ENCODE results near the gene NUP43. TPM values are rescaled to one million over a fixed set of nuclear protein-coding genes. Genes with fewer than 3 reads are reported as not detected.

NUP43 gene
- total and polyA plus RNA-seq, 2 of the 13 experiments (the other 11 are each of a cell fraction or from before 2014, with no cell fraction given) = 38.9 to 85.1 TPM

DNA sequence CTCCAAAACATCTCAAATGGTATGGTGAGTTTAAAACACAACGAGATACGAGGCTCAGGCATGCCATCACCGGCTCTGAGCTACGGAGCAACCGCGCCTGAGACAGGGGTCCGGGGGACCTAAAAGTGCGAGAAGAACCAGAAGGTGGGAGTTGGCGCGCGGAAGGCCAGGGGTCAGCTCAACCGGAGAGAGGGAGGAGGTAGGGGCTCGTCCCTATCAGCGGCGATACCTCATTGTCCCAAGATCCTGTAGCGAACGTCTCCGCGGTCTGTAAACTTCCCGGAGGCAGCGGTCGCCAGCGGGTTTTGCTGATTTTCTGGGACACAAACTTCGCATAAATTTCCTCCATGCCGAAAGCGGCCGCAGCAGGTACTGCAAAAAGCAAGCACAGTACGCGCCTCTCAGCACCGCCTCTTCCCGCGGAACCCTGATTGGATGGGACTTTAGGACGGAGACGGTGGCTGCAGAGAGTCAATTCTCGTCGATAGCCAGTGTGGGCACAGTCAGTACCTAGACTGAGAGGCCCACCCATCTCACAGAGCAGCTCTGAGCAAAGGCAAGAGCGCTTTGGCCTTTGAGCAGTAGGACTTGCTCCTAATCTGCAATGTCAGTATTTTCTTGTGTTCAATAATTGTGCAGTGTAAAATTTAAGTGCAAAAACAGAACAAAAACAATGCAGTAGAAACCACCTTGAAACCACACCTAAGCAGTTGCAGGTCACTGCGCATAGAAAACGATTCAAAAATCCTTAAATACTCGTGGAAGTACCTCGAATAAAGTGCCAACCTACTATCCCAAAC, at the start of gene NUP43 (continued):
- TF ChIP-seq ZNF17 (CRISPR knock-in tag; IDR thresholded peaks at IDR 0.05) = no peak; the same call in 1 of the 2 replicates
- peak; percentile 88; the same call in 1 of the 2 replicates for TF ChIP-seq REPIN1 (CRISPR knock-in tag; IDR thresholded peaks at IDR 0.05; ENCODE audit: borderline replicate concordance, low read depth)
- TF ChIP-seq ATF7 (IDR thresholded peaks at IDR 0.05) = no peak
- no peak; the same call in 1 of the 2 replicates for TF ChIP-seq ATF7 (CRISPR knock-in tag; IDR thresholded peaks at IDR 0.05)
- TF ChIP-seq, protein P1, sequence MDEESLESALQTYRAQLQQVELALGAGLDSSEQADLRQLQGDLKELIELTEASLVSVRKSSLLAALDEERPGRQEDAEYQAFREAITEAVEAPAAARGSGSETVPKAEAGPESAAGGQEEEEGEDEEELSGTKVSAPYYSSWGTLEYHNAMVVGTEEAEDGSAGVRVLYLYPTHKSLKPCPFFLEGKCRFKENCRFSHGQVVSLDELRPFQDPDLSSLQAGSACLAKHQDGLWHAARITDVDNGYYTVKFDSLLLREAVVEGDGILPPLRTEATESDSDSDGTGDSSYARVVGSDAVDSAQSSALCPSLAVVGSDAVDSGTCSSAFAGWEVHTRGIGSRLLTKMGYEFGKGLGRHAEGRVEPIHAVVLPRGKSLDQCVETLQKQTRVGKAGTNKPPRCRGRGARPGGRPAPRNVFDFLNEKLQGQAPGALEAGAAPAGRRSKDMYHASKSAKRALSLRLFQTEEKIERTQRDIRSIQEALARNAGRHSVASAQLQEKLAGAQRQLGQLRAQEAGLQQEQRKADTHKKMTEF (CRISPR knock-in tag; IDR thresholded peaks at IDR 0.05) = peak; percentile 96
- no peak for TF ChIP-seq ZNF496 (CRISPR knock-in tag; IDR thresholded peaks at IDR 0.05; ENCODE audit: insufficient replicate concordance)
- TF ChIP-seq ZNF549 (CRISPR knock-in tag; IDR thresholded peaks at IDR 0.05) = no peak
- TF ChIP-seq ZKSCAN1 (IDR thresholded peaks at IDR 0.05; ENCODE audit: low read length) = no peak
- peak; percentile 24; the same call in 1 of the 2 replicates for TF ChIP-seq KLF9 (CRISPR knock-in tag; IDR thresholded peaks at IDR 0.05; ENCODE audit: low read depth)
- TF ChIP-seq ZNF124 (CRISPR knock-in tag; IDR thresholded peaks at IDR 0.05) = peak; percentile 81; the same call in 1 of the 2 replicates
- peak; percentile 82; the same call in 1 of the 2 replicates for TF ChIP-seq CC2D1A (CRISPR knock-in tag; IDR thresholded peaks at IDR 0.05)
- TF ChIP-seq ZNF766 (CRISPR knock-in tag; IDR thresholded peaks at IDR 0.05; ENCODE audit: borderline replicate concordance) = peak; percentile 68; the same call in 1 of the 2 replicates
- TF ChIP-seq, protein P2, sequence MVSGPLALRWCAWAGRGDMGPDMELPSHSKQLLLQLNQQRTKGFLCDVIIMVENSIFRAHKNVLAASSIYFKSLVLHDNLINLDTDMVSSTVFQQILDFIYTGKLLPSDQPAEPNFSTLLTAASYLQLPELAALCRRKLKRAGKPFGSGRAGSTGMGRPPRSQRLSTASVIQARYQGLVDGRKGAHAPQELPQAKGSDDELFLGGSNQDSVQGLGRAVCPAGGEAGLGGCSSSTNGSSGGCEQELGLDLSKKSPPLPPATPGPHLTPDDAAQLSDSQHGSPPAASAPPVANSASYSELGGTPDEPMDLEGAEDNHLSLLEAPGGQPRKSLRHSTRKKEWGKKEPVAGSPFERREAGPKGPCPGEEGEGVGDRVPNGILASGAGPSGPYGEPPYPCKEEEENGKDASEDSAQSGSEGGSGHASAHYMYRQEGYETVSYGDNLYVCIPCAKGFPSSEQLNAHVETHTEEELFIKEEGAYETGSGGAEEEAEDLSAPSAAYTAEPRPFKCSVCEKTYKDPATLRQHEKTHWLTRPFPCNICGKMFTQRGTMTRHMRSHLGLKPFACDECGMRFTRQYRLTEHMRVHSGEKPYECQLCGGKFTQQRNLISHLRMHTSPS (CRISPR knock-in tag; IDR thresholded peaks at IDR 0.05; ENCODE audit: low read depth) = no peak
- TF ChIP-seq, protein P3, sequence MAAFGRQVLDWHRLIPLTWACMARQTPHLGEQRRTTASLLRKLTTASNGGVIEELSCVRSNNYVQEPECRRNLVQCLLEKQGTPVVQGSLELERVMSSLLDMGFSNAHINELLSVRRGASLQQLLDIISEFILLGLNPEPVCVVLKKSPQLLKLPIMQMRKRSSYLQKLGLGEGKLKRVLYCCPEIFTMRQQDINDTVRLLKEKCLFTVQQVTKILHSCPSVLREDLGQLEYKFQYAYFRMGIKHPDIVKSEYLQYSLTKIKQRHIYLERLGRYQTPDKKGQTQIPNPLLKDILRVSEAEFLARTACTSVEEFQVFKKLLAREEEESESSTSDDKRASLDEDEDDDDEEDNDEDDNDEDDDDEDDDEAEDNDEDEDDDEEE (CRISPR knock-in tag; IDR thresholded peaks at IDR 0.05) = peak; percentile 80
- TF ChIP-seq, protein P4, sequence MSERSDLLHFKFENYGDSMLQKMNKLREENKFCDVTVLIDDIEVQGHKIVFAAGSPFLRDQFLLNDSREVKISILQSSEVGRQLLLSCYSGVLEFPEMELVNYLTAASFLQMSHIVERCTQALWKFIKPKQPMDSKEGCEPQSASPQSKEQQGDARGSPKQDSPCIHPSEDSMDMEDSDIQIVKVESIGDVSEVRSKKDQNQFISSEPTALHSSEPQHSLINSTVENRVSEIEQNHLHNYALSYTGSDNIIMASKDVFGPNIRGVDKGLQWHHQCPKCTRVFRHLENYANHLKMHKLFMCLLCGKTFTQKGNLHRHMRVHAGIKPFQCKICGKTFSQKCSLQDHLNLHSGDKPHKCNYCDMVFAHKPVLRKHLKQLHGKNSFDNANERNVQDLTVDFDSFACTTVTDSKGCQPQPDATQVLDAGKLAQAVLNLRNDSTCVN (CRISPR knock-in tag; IDR thresholded peaks at IDR 0.05; ENCODE audit: borderline replicate concordance) = peak; percentile 62; the same call in 1 of the 2 replicates
- no peak; the same call in 1 of the 2 replicates for TF ChIP-seq ZNF225 (CRISPR knock-in tag; IDR thresholded peaks at IDR 0.05)
- TF ChIP-seq RAD51 (IDR thresholded peaks at IDR 0.05; ENCODE audit: borderline replicate concordance) = no peak
- TF ChIP-seq ZNF644 (CRISPR knock-in tag; IDR thresholded peaks at IDR 0.05; ENCODE audit: low read depth) = peak; percentile 56; the same call in 1 of the 2 replicates
- no peak for TF ChIP-seq HNRNPH1 (optimal IDR thresholded peaks at IDR 0.05; ENCODE audit: low read depth, low read length)
- TF ChIP-seq ZNF446 (CRISPR knock-in tag; IDR thresholded peaks at IDR 0.05) = peak; percentile 69; the same call in 1 of the 2 replicates
- TF ChIP-seq ZSCAN21 (CRISPR knock-in tag; IDR thresholded peaks at IDR 0.05; ENCODE audit: borderline replicate concordance) = peak; percentile 100
- peak; percentile 69 for TF ChIP-seq MEF2D (CRISPR knock-in tag; IDR thresholded peaks at IDR 0.05)
- TF ChIP-seq ZNF326 (CRISPR knock-in tag; IDR thresholded peaks at IDR 0.05; ENCODE audit: borderline replicate concordance) = no peak
- TF ChIP-seq LCORL (IDR thresholded peaks at IDR 0.05) = no peak
- no peak; the same call in 1 of the 2 replicates for TF ChIP-seq LCORL (CRISPR knock-in tag; IDR thresholded peaks at IDR 0.05)

All from HepG2 (cell line).